Measurements from ENCODE around the gene IRF7.

- no peak for TF ChIP-seq CTCF (conservative IDR thresholded peaks at IDR 0.05 in 1 of 2, IDR thresholded peaks at IDR 0.05 in 1 of 2; ENCODE audit: extremely low read depth in 1 of 2, insufficient read depth in 1 of 2, low read depth in 1 of 2, low read length in 2 of 2)
- TF ChIP-seq EZH2 (IDR thresholded peaks at IDR 0.05; ENCODE audit: borderline replicate concordance, low read length), result no peak
These were observed 23.2 kb downstream of the IRF7 start for GRCh38 chr11:592501-592900.

Data from mammary epithelial cell (primary cell).